Stomach (tissue), 4 donors: ENCODE data around the gene DNAH10.

Source experiments
- CTCF ChIP-seq, 7 experiments: fragments of 450-650 bp in 4 of 7; fragments of 200-600 bp in 3 of 7; sonication (generic) in 3 of 7; IDR thresholded peaks; one replicate each; pipeline ENCODE4 v1.5.1; 2016 to 2019; ENCODE audit warnings: antibody characterized with exemption in 7 of 7, control low read depth in 2 of 7, mild to moderate bottlenecking in 1 of 7
- EP300 ChIP-seq: sonication (generic); formaldehyde crosslinking; IDR thresholded peaks from one replicate; pipeline ENCODE4 v1.6.1; 2017; ENCODE audit warnings: antibody characterized with exemption
- POLR2A ChIP-seq, 4 donors: fragments of 450-650 bp; IDR thresholded peaks; one replicate each; pipeline ENCODE4 v1.6.1; 2016; ENCODE audit warnings: antibody characterized with exemption in 4 of 4, control low read depth in 2 of 4, mild to moderate bottlenecking in 1 of 4, moderate library complexity in 1 of 4
- POLR2AphosphoS5 ChIP-seq, 3 donors: sonication (generic); formaldehyde crosslinking; IDR thresholded peaks; one replicate each; pipeline ENCODE4 v1.6.1; 2016; ENCODE audit warnings: antibody characterized with exemption in 3 of 3

DNA sequence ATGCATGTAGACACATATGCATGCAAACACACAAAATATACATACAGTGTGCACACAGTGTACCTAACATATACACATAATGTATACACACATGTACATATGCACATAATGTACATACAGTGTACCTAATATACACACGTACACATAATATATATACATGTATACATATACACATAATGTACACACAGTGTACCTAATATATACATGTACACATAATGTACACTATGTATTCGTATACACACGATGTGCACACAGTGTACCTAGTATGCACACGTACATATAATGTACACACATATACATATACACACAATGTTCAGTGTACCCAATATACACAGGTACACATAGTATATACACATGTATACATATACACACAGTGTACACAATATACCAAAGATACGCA lies 70.0 kb downstream of the DNAH10 start:
- no peak for TF ChIP-seq POLR2A (IDR thresholded peaks at IDR 0.05)
- TF ChIP-seq POLR2AphosphoS5 (IDR thresholded peaks at IDR 0.05), result no peak
- TF ChIP-seq CTCF (IDR thresholded peaks at IDR 0.05), result no peak
- no peak for TF ChIP-seq EP300
